Activated CD4-positive, alpha-beta memory T cell treated with anti-CD3 and anti-CD28 coated beads, Interleukin-2, amount 10 ng/mL, durations not matched to agents 7 days and 5 days (primary cell): Measurements from ENCODE around the gene D2HGDH. TPM values are rescaled to one million over a fixed set of nuclear protein-coding genes. Genes with fewer than 3 reads are reported as not detected.

Experiments
- CTCF ChIA-PET: fragments of 350-600 bp; sonication (Branson Sonifier 250); formaldehyde crosslinking; loops from one replicate; lab custom pipeline; 2021; ENCODE audit warnings: antibody characterized with exemption, inconsistent platforms; lab: Charles Lee
- POLR2A ChIA-PET: fragments of 350-600 bp; sonication (Branson Sonifier 250); formaldehyde crosslinking; loops from one replicate; lab custom pipeline; 2021; ENCODE audit warnings: antibody characterized with exemption; lab: Charles Lee
- DNase-seq: peaks from one replicate; pipeline ENCODE4 v3.0.0-alpha.2; 2020
- H3K27ac Mint-ChIP-seq: one replicate; pipeline ENCODE4 v1.8.0; 2021; ENCODE audit warnings: mild to moderate bottlenecking, mixed read lengths
- H3K27me3 Mint-ChIP-seq: one replicate; pipeline ENCODE4 v1.8.0; 2021; ENCODE audit warnings: mixed read lengths
- H3K36me3 Mint-ChIP-seq: one replicate; pipeline ENCODE4 v1.8.0; 2021; ENCODE audit warnings: low read depth, mixed read lengths
- H3K4me1 Mint-ChIP-seq: one replicate; pipeline ENCODE4 v1.8.0; 2021; ENCODE audit warnings: mixed read lengths
- H3K4me3 Mint-ChIP-seq: one replicate; pipeline ENCODE4 v1.8.0; 2021; ENCODE audit warnings: mild to moderate bottlenecking, mixed read lengths
- H3K9me3 Mint-ChIP-seq: one replicate; pipeline ENCODE4 v1.8.0; 2021; ENCODE audit warnings: mixed read lengths
- total RNA-seq, 2 experiments: library from RNA; stranded (reverse); gene quantifications; one replicate each; pipeline ENCODE4 v1.2.3, GENCODE V29; 2021

D2HGDH gene
- total RNA-seq, 2 experiments from 2014 or later = 24.6 to 25.0 TPM

- H3K27ac Mint-ChIP-seq = no peak overlapping the region
- H3K27me3 Mint-ChIP-seq = no peaks in the 10 kb centered on the region
- no peaks in the 10 kb centered on the region for H3K36me3 Mint-ChIP-seq
- ChIA-PET CTCF (no interaction called here), POLR2A (no interaction called here)
- peaks cover 29% of the 10 kb centered on the region for H3K4me1 Mint-ChIP-seq
- no peak overlapping the region for H3K4me3 Mint-ChIP-seq
- no peaks in the 10 kb centered on the region for H3K9me3 Mint-ChIP-seq
- DNase-seq = peak; percentile 16
Measured at GRCh38 chr2:241767464-241768250, 33.2 kb downstream of the D2HGDH start.

DNA sequence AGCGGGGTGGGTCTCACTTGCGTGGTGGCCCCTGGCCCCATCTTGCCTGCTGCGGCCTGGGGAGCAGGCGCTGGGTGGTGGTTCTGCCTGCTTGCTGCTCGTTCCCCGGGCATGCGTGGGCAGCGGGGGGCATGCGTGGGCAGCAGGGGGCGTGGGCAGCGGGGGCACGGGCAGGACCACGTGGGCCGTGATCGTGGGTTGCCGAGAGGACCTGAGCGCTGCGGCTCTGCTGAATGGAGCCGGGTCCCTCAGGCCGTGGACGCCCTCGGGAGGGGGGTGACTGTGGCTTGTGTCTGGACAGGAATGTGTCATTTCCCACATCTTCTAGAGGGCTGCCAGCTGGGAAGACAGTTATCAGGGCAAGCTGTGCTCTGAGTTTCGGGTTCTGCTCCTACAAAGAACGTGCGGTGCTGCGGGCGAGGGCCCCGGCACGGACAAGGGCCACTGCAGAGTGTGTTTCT, 33.9 kb downstream of the D2HGDH start:
- H3K27me3 Mint-ChIP-seq = no peaks in the 10 kb centered on the region
- no peaks in the 10 kb centered on the region for H3K36me3 Mint-ChIP-seq
- peak; percentile 13 for DNase-seq
- POLR2A ChIA-PET = interaction anchor here (0.9 kb wide), 1 partner anchor 91 kb away, joined by 4 read pairs; the partner anchor contains the start of gene PDCD1
- CTCF ChIA-PET = no interaction called here
- no peak overlapping the region for H3K4me3 Mint-ChIP-seq
- H3K9me3 Mint-ChIP-seq = no peaks in the 10 kb centered on the region
- peaks cover 23% of the 10 kb centered on the region for H3K4me1 Mint-ChIP-seq
- no peak overlapping the region for H3K27ac Mint-ChIP-seq

- ChIA-PET CTCF (no interaction called here), POLR2A (interaction anchor here (0.9 kb wide), 1 partner anchor 90 kb away, joined by 4 read pairs; the partner anchor contains the start of gene PDCD1)
Measured at GRCh38 chr2:241768850-241769249, 34.4 kb downstream of the D2HGDH start.

GRCh38 chr2:241769819-241770184, 35.4 kb downstream of the D2HGDH start:
- no peaks in the 10 kb centered on the region for H3K36me3 Mint-ChIP-seq
- no peaks in the 10 kb centered on the region for H3K27me3 Mint-ChIP-seq
- ChIA-PET POLR2A (no interaction called here), CTCF (no interaction called here)
- H3K9me3 Mint-ChIP-seq = no peaks in the 10 kb centered on the region
- H3K4me1 Mint-ChIP-seq = peaks cover 9% of the 10 kb centered on the region
- no peak overlapping the region for H3K4me3 Mint-ChIP-seq
- H3K27ac Mint-ChIP-seq = no peak overlapping the region
- no peak for DNase-seq

More at GRCh38 chr2:241768850-241769249, 34.4 kb downstream of the D2HGDH start:
- no peak overlapping the region for H3K27ac Mint-ChIP-seq
- H3K4me3 Mint-ChIP-seq = no peak overlapping the region
- no peaks in the 10 kb centered on the region for H3K9me3 Mint-ChIP-seq
- H3K4me1 Mint-ChIP-seq = peaks cover 18% of the 10 kb centered on the region
- H3K27me3 Mint-ChIP-seq = no peaks in the 10 kb centered on the region
- H3K36me3 Mint-ChIP-seq = no peaks in the 10 kb centered on the region
- DNase-seq = peak; percentile 15

DNA sequence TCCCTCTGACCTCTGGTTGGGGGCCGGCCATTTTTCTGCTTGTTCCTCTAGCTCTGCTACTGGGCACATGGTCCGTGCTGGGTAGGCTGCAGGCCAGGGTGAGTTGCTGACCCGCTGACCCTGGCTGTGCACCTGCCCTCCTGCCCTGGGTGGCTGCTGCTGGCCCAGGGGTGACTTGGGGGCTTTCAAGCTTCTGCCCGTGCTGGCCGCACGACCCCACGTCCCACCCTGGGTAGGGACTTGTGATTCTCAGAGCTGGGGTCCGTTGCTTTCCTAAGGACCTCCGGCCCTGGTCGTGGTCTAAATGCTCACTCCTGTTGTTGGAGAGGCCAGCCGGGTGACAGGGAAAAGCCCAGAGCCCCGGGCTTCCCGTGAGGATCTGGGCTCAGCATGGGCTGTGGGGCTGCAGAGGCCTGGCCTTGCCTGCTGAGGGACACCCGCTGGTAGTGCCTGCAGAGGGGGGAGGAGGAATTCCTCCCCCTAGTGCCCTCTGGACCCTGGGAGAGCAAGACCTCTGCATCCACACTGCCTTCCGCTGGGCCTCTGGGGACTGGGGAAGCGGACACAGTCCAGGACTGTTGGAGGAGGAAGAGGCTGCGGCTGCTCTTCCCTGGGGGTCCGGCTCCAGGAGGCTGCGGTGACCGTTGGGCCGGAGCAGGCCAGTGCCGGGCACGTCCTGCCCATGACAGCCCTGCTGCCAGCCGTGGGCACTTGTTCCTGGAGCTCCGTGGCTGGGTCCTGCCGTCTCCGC, 35.9 kb downstream of the D2HGDH start:
- H3K36me3 Mint-ChIP-seq = no peaks in the 10 kb centered on the region
- ChIA-PET CTCF (no interaction called here), POLR2A (interaction anchor here (4.1 kb wide), 1 partner anchor 7 kb away, joined by 21 read pairs; no protein-coding TSS in a partner anchor)
- no peak overlapping the region for H3K27ac Mint-ChIP-seq
- no peaks in the 10 kb centered on the region for H3K9me3 Mint-ChIP-seq
- peaks cover 9% of the 10 kb centered on the region for H3K4me1 Mint-ChIP-seq
- peak; percentile 10 for DNase-seq
- no peaks in the 10 kb centered on the region for H3K27me3 Mint-ChIP-seq
- H3K4me3 Mint-ChIP-seq = no peak overlapping the region

- Mint-ChIP-seq H3K27ac (no peak overlapping the region), H3K9me3 (no peaks in the 10 kb centered on the region)
- POLR2A ChIA-PET = interaction anchor here (1.1 to 4.1 kb wide), 2 partner anchors 8 to 22 kb away, joined by 3 to 21 read pairs; no protein-coding TSS in a partner anchor
Measured at GRCh38 chr2:241770936-241771285, 36.5 kb downstream of the D2HGDH start.

DNA sequence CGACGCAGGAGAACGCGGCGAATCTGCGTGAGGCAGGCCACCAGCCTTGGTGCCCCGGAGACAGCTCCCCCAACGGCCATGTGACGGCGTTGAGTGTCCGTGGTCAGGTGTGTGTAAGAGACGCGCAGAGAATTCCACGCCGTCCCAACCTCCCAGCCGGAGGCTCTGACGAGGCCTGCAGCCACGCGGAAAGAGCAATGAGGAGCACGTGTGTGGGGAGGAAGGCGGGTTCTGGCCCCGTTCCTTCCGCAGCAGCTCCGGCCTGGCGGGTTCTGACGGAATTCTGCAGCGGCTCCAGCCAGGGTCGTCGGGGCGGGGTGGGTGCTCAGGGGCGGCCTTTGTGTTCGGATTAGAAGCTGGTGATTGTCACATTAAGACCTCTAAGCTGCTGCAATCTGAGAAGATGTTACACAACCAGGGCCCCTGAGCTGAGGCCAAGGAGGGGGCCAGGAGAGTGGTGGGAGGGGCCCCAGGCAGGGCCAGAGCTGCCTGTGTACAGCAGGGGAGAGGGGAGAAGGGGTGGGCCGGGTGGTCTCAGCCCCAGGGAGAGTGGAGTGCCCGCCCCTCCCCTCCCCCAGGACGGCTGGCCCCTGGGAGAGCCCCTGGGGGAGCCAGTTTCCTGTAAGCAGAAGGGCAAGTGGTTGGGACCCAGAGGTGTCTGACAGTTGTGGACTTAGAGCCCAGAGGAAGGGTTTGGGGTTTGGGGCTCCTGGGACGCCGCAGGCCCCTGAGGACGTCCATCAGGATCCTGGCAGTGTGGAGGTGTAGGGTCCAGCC, 37.0 kb downstream of the D2HGDH start:
- H3K27ac Mint-ChIP-seq = no peak overlapping the region
- peaks cover 9% of the 10 kb centered on the region for H3K4me1 Mint-ChIP-seq
- no peaks in the 10 kb centered on the region for H3K27me3 Mint-ChIP-seq
- no peaks in the 10 kb centered on the region for H3K9me3 Mint-ChIP-seq
- no peaks in the 10 kb centered on the region for H3K36me3 Mint-ChIP-seq
- ChIA-PET POLR2A (interaction anchor here (1.1 to 4.1 kb wide), 2 partner anchors 8 to 22 kb away, joined by 3 to 21 read pairs; no protein-coding TSS in a partner anchor), CTCF (no interaction called here)
- no peak overlapping the region for H3K4me3 Mint-ChIP-seq
- peak; percentile 15 for DNase-seq

More at GRCh38 chr2:241770936-241771285, 36.5 kb downstream of the D2HGDH start:
- H3K4me1 Mint-ChIP-seq = peaks cover 9% of the 10 kb centered on the region
- H3K36me3 Mint-ChIP-seq = no peaks in the 10 kb centered on the region
- H3K27me3 Mint-ChIP-seq = no peaks in the 10 kb centered on the region
- CTCF ChIA-PET = no interaction called here
- H3K4me3 Mint-ChIP-seq = no peak overlapping the region
- DNase-seq = peak; percentile 12

DNA sequence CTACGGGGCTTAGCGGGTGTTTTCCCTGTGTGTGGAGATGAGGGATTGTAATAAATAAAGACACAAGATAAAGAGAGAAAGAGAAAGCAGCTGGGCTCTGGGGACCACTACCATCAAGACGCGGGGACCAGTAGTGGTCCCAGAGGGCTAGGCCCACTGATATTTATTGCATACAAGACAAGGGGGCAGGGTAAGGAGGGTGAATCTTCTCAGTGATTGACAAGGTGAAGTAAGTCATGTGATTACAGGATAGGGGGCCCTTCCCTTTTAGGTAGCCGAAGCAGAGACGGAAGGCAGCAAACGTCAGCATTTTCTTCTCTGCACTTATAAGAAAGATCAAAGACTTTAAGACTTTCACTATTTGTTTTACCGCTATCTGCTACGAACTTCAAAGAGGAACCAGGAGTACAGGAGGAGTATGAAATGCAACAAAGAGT, 37.7 kb downstream of the D2HGDH start:
- ChIA-PET CTCF (no interaction called here), POLR2A (interaction anchor here (1.1 to 4.1 kb wide), 3 partner anchors 9 to 21 kb away, joined by 3 to 21 read pairs (median 3); no protein-coding TSS in a partner anchor)
- Mint-ChIP-seq H3K27me3 (no peaks in the 10 kb centered on the region), H3K4me3 (no peak overlapping the region), H3K27ac (no peak overlapping the region), H3K4me1 (peaks cover 9% of the 10 kb centered on the region), H3K9me3 (no peaks in the 10 kb centered on the region), H3K36me3 (no peaks in the 10 kb centered on the region)
- DNase-seq = peak; percentile 26

GRCh38 chr2:241773511-241774418, 39.3 kb downstream of the D2HGDH start:
- H3K27ac Mint-ChIP-seq = no peak overlapping the region
- H3K9me3 Mint-ChIP-seq = no peaks in the 10 kb centered on the region
- ChIA-PET POLR2A (interaction anchor here (1.1 to 4.1 kb wide), 3 partner anchors 7 to 31 kb away, joined by 3 to 21 read pairs (median 3); no protein-coding TSS in a partner anchor), CTCF (no interaction called here)
- H3K4me1 Mint-ChIP-seq = peaks cover 9% of the 10 kb centered on the region
- no peak overlapping the region for H3K4me3 Mint-ChIP-seq
- H3K36me3 Mint-ChIP-seq = no peaks in the 10 kb centered on the region
- peak; percentile 15 for DNase-seq
- H3K27me3 Mint-ChIP-seq = no peaks in the 10 kb centered on the region

GRCh38 chr2:241774419-241775222, 40.2 kb downstream of the D2HGDH start:
- H3K4me1 Mint-ChIP-seq = peaks cover 9% of the 10 kb centered on the region
- no peaks in the 10 kb centered on the region for H3K36me3 Mint-ChIP-seq
- DNase-seq = peak; percentile 13
- peaks cover 2% of the 10 kb centered on the region for H3K9me3 Mint-ChIP-seq
- ChIA-PET POLR2A (interaction anchor here (4.1 kb wide), 1 partner anchor 12 kb away, joined by 21 read pairs; no protein-coding TSS in a partner anchor), CTCF (no interaction called here)
- H3K4me3 Mint-ChIP-seq = no peak overlapping the region
- H3K27ac Mint-ChIP-seq = no peak overlapping the region
- no peaks in the 10 kb centered on the region for H3K27me3 Mint-ChIP-seq
